AG10803 (cell line): ENCODE data around the gene TGFBR2.
A peak's percentile ranks its signal among the peaks of the same experiment; 100 is the strongest.

Source experiments
- DNase-seq: peaks from one replicate; pipeline ENCODE4 v3.0.0; 2010; ENCODE audit warnings: low read depth
- H3K4me3 ChIP-seq: 2 replicates; pipeline ENCODE4 v1.5.1; 2011; ENCODE audit warnings: mild to moderate bottlenecking, low read length, control low read depth
- CTCF ChIP-seq: conservative IDR thresholded peaks from 2 replicates; pipeline ENCODE4 v1.5.1; 2011; ENCODE audit warnings: mild to moderate bottlenecking, low read length, control low read depth, inconsistent platforms

The TGFBR2 gene

GRCh38 chr3:30670292-30670691 lies 63.9 kb downstream of the TGFBR2 start:
- no peak for TF ChIP-seq CTCF
- DNase-seq, result no peak
- H3K4me3 ChIP-seq, result no peak overlapping the region

- DNase-seq, result no peak
- H3K4me3 ChIP-seq, result no peak overlapping the region
- no peak for TF ChIP-seq CTCF
Observed at GRCh38 chr3:30671527-30672286, 65.3 kb downstream of the TGFBR2 start.

GRCh38 chr3:30672287-30672735 lies 65.9 kb downstream of the TGFBR2 start:
- no peak for DNase-seq
- H3K4me3 ChIP-seq, result no peak overlapping the region
- TF ChIP-seq CTCF, result no peak

- TF ChIP-seq CTCF, result no peak
- peak; percentile 42 for DNase-seq
- H3K4me3 ChIP-seq, result no peak overlapping the region
Observed at GRCh38 chr3:30672959-30673358, 66.6 kb downstream of the TGFBR2 start.

GRCh38 chr3:30673425-30674341 lies 67.3 kb downstream of the TGFBR2 start:
- no peak for DNase-seq
- TF ChIP-seq CTCF, result no peak
- H3K4me3 ChIP-seq, result no peak overlapping the region

GRCh38 chr3:30675006-30675405 lies 68.6 kb downstream of the TGFBR2 start:
- TF ChIP-seq CTCF, result no peak
- DNase-seq, result no peak
- no peak overlapping the region for H3K4me3 ChIP-seq
